GM21360 (cell line): ENCODE measurements around the gene DIPK1C.

Source experiments
- ATAC-seq: cut with Tn5 transposase; IDR thresholded peaks from one replicate; pipeline ENCODE4 v1.9.1; 2021; ENCODE audit warnings: mild to moderate bottlenecking, moderate library complexity; ENCODE audit not compliant: unreplicated experiment

The DIPK1C gene

DNA sequence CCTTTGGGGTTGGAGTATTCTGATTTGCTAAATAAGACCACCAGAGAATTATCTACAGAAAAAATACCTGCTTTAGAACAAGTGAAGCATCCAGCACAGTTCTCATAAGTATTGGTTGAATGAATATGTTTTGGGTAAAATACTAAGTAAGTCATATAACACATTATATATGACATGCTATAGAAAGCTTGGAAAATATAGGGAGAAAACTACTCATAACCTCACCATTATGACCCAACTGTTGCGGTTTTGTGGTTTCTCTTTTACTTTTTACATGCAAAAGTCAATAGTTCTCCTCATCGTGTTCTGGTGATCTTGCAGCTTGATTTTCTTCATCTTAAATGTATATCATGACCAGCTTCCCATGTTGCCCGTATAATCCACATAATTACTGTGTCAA, 66.2 kb downstream of the DIPK1C start:
- no peak for ATAC-seq

DNA sequence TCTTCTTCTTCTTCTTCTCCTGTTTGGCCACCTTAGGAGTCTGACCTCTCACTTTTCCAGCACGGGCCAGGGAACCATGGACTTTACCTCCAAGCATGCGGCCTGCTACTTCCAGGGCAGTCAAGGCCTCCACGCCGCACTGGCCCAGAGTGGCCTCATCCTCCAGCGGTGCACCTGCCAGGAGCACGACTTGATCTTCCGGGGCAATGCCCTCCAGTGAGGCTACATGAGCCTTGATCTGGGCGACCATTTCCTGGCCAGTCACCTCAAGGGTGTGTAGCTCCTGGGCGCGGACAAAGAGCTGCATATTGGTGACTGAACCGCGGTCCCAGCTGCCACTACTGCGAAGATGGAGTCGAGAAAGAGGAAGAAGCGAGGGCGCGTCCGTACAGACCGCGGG, 67.1 kb downstream of the DIPK1C start:
- no peak for ATAC-seq

DNA sequence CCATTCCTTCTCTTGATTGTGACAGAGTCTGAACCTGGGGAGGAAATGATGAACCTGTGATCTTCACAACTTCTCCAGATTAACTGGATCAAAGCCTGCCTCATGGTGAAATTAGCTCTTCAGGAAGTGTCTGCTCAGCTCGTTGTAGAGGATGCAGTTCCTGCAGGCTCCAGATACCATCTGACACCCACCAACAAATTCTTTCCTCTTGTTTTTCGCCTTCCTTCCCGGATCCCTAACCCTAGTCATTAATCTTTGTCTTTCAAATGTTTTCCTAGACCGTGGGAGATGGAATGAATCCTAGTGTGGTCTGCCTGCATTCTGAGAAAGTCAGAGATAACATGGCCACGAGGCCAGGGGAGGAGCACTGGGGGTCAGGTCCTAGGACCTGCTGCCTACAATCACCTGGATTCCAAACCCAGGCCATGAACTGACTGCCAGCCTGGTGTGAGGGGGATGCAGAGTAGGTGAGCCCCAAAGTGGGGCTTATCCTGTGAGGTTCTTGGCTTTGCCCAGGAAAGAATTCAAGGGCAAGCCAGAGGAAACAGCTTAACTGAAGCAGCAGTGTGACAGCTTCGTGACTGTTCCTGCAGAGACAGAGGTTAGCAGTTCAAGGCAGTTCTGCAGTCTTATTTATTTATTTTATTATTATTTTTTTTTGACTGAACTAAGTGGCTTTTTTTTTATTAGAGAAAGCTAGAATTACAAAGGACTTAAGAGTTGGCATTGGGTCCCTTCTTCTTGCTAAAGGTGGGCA, 67.8 kb downstream of the DIPK1C start:
- ATAC-seq: no peak

DNA sequence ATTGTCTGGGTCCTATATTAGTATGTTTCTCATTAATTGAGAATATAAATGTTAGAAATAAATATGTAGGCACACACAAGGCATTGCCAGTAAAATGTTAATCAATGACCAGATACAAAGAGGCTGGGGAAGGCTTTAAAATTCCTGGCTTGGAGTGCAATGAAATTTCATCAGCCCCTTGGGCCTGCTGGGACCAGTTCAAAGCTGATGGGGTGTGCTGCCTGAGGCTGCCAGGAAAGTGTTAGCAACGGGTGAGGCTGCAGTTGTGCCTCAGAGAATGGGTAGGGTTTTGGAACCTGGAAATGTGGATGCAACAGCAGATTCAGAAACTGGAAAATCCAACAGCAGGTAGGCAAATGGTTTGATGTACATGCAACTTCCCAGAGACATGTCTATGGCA, 68.9 kb downstream of the DIPK1C start:
- ATAC-seq: no peak

DNA sequence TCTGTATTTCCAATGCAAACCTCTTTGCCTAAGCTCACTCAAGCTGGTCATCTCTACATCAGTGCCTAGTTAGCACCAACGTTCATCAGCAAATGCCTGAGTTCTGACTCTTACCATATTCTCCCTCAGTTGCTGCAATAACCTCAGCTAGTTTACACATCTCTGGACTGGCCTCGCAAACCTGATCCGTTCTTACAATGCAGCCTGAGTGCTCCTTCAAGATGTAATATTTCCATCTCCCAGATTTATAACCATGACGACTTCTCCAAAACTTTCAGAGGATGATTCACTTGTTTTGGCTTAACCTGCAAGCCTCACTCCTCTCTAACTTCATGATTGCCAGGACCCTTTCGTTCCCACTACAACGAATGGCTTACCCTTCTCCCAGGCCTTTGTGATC, 69.7 kb downstream of the DIPK1C start:
- no peak for ATAC-seq
